Muscle of leg (tissue), 11 donors: ENCODE data around the gene SKIDA1. TPM values are rescaled to one million over a fixed set of nuclear protein-coding genes. Genes with fewer than 3 reads are reported as not detected.

Source experiments
- DNase-seq: peaks from one replicate; pipeline ENCODE4 v3.0.0; 2013
- H3K27ac ChIP-seq: one replicate; pipeline ENCODE4 v1.5.1; 2013; ENCODE audit warnings: mild to moderate bottlenecking, low read length, control low read depth
- H3K27me3 ChIP-seq: one replicate; pipeline ENCODE4 v1.6.1; 2013; ENCODE audit warnings: low read length; ENCODE audit not compliant: control insufficient read depth, insufficient read depth
- H3K36me3 ChIP-seq: one replicate; pipeline ENCODE4 v1.6.1; 2013; ENCODE audit warnings: low read length; ENCODE audit not compliant: control insufficient read depth, insufficient read depth
- H3K4me1 ChIP-seq: one replicate; pipeline ENCODE4 v1.6.1; 2013; ENCODE audit warnings: low read length; ENCODE audit not compliant: control insufficient read depth, insufficient read depth
- H3K4me3 ChIP-seq: one replicate; pipeline ENCODE4 v1.5.1; 2013; ENCODE audit warnings: low read length, control low read depth
- H3K9me3 ChIP-seq: replicated peaks from 2 replicates; pipeline ENCODE4 v1.6.1; 2013; ENCODE audit warnings: low read depth, low read length; ENCODE audit not compliant: control insufficient read depth
- WGBS: methylation state at CpG from one replicate; pipeline ENCODE4 v1.1.5; 2013; ENCODE audit warnings: missing lambda C conversion rate; ENCODE audit not compliant: insufficient coverage; 5-methylcytosine and 5-hydroxymethylcytosine counted together
- polyA plus RNA-seq, 8 donors: library from polyadenylated mRNA; unstranded; fragments of 120-200 nt; gene quantifications; one replicate each; pipeline versions ENCODE4 v1.2.1 to v1.2.3, GENCODE V29; 2013; ENCODE audit warnings: inconsistent platforms in 1 of 8, low replicate concordance in 1 of 8; ENCODE audit not compliant: insufficient read length in 8 of 8, insufficient read depth in 1 of 8
- total RNA-seq: library from RNA; stranded (reverse); fragments of 120-200 nt; gene quantifications from one replicate; pipeline ENCODE4 v1.2.4, GENCODE V29; 2013

SKIDA1 gene
- total and polyA plus RNA-seq, 9 donors: 1.7 to 2.9 (median 2.6) TPM

- H3K9me3 ChIP-seq: no peaks in the 10 kb centered on the region
- no peak overlapping the region for H3K27ac ChIP-seq
- H3K4me1 ChIP-seq: peaks cover under 1% of the 10 kb centered on the region
- no CpG with 5 or more reads among the region's 1 CpG for WGBS
- no peaks in the 10 kb centered on the region for H3K27me3 ChIP-seq
- DNase-seq: no peak
- H3K36me3 ChIP-seq: no peaks in the 10 kb centered on the region
- no peak overlapping the region for H3K4me3 ChIP-seq
Measured at GRCh38 chr10:21530168-21530567, 4.7 kb upstream of the SKIDA1 start.

- peak overlapping the region; percentile 100 for H3K27ac ChIP-seq
- H3K4me3 ChIP-seq: no peak overlapping the region
- no peaks in the 10 kb centered on the region for H3K27me3 ChIP-seq
- H3K36me3 ChIP-seq: no peaks in the 10 kb centered on the region
- no peaks in the 10 kb centered on the region for H3K9me3 ChIP-seq
- WGBS: no CpG with 5 or more reads among the region's 9 CpGs
- H3K4me1 ChIP-seq: peaks cover 3% of the 10 kb centered on the region
- DNase-seq: peak; percentile 27
Measured at GRCh38 chr10:21529032-21529910, 3.8 kb upstream of the SKIDA1 start.

GRCh38 chr10:21528236-21529031, 3.0 kb upstream of the SKIDA1 start:
- peaks cover 6% of the 10 kb centered on the region for H3K4me1 ChIP-seq
- no peaks in the 10 kb centered on the region for H3K27me3 ChIP-seq
- H3K4me3 ChIP-seq: peak overlapping the region; percentile 55
- H3K9me3 ChIP-seq: no peaks in the 10 kb centered on the region
- peak; percentile 17 for DNase-seq
- WGBS: no CpG with 5 or more reads among the region's 8 CpGs
- H3K27ac ChIP-seq: peak overlapping the region; percentile 100
- no peaks in the 10 kb centered on the region for H3K36me3 ChIP-seq

- Histone ChIP-seq H3K9me3 (no peaks in the 10 kb centered on the region), H3K27ac (peak overlapping the region; percentile 100), H3K4me3 (peak overlapping the region; percentile 55), H3K36me3 (no peaks in the 10 kb centered on the region), H3K27me3 (no peaks in the 10 kb centered on the region), H3K4me1 (peaks cover 11% of the 10 kb centered on the region)
- peak; percentile 73 for DNase-seq
- 38% methylated on average over 3 of the region's 18 CpGs for WGBS
Measured at GRCh38 chr10:21527598-21528235, 2.2 kb upstream of the SKIDA1 start.

- no peaks in the 10 kb centered on the region for H3K36me3 ChIP-seq
- H3K4me1 ChIP-seq: peaks cover 11% of the 10 kb centered on the region
- H3K27ac ChIP-seq: peak overlapping the region; percentile 100
- 1% methylated on average over 60 of the region's 68 CpGs for WGBS
- no peaks in the 10 kb centered on the region for H3K9me3 ChIP-seq
- H3K27me3 ChIP-seq: no peaks in the 10 kb centered on the region
- H3K4me3 ChIP-seq: peak overlapping the region; percentile 55
- DNase-seq: peak; percentile 88
Measured at GRCh38 chr10:21526860-21527597, 1.5 kb upstream of the SKIDA1 start.

GRCh38 chr10:21526188-21526859, 842 bp upstream of the SKIDA1 start:
- peaks cover 11% of the 10 kb centered on the region for H3K4me1 ChIP-seq
- H3K36me3 ChIP-seq: no peaks in the 10 kb centered on the region
- H3K27me3 ChIP-seq: no peaks in the 10 kb centered on the region
- DNase-seq: peak; percentile 97
- H3K27ac ChIP-seq: peak overlapping the region; percentile 100
- H3K4me3 ChIP-seq: peak overlapping the region; percentile 48
- H3K9me3 ChIP-seq: no peaks in the 10 kb centered on the region
- WGBS: 0% methylated on average over 29 of the region's 56 CpGs

GRCh38 chr10:21524526-21525366, 736 bp downstream of the SKIDA1 start:
- Histone ChIP-seq H3K4me1 (peaks cover 14% of the 10 kb centered on the region), H3K27ac (peak overlapping the region; percentile 100), H3K27me3 (no peaks in the 10 kb centered on the region), H3K9me3 (no peaks in the 10 kb centered on the region), H3K4me3 (peak overlapping the region; percentile 80), H3K36me3 (no peaks in the 10 kb centered on the region)
- peak; percentile 67 for DNase-seq
- 3% methylated on average over 6 of the region's 23 CpGs for WGBS

- Histone ChIP-seq H3K4me3 (peak overlapping the region; percentile 80), H3K4me1 (peaks cover 19% of the 10 kb centered on the region), H3K27me3 (no peaks in the 10 kb centered on the region), H3K36me3 (no peaks in the 10 kb centered on the region), H3K9me3 (no peaks in the 10 kb centered on the region), H3K27ac (peak overlapping the region; percentile 100)
- WGBS: no CpG with 5 or more reads among the region's 7 CpGs
- DNase-seq: no peak
Measured at GRCh38 chr10:21524131-21524525, 1.4 kb downstream of the SKIDA1 start.
